Parathyroid adenoma (tissue), 2 donors: Measurements from ENCODE around the gene UBR2.
"Not testable (repeated sequence)": the region's sequence is repeated elsewhere in the genome, so short reads cannot be mapped to it uniquely, and the experiment has no call there.

ENCODE experiments used
- H2AFZ ChIP-seq: fragments of 300-600 bp; sonication (generic); one replicate; pipeline ENCODE4 v1.7.0; 2017; ENCODE audit warnings: antibody characterized with exemption, mild to moderate bottlenecking
- H3K27ac ChIP-seq: fragments of 300-600 bp; sonication (generic); one replicate; pipeline ENCODE4 v1.7.0; 2017
- H3K27me3 ChIP-seq: fragments of 300-600 bp; sonication (generic); one replicate; pipeline ENCODE4 v1.7.0; 2017; ENCODE audit warnings: low read length; ENCODE audit not compliant: control insufficient read depth, insufficient read depth
- H3K36me3 ChIP-seq: fragments of 300-600 bp; sonication (generic); one replicate; pipeline ENCODE4 v1.7.0; 2017; ENCODE audit warnings: low read length; ENCODE audit not compliant: control insufficient read depth, insufficient read depth
- H3K4me1 ChIP-seq: fragments of 300-600 bp; sonication (generic); one replicate; pipeline ENCODE4 v1.7.0; 2017; ENCODE audit warnings: control low read depth
- H3K4me2 ChIP-seq: fragments of 300-600 bp; sonication (generic); one replicate; pipeline ENCODE4 v1.7.0; 2017; ENCODE audit warnings: low read length
- H3K4me3 ChIP-seq: fragments of 300-600 bp; sonication (generic); one replicate; pipeline ENCODE4 v1.7.0; 2017; ENCODE audit warnings: low read depth, low read length
- H3K79me2 ChIP-seq: fragments of 300-600 bp; sonication (generic); one replicate; pipeline ENCODE4 v1.7.0; 2017; ENCODE audit warnings: control low read depth
- H3K9ac ChIP-seq: fragments of 300-600 bp; sonication (generic); one replicate; pipeline ENCODE4 v1.7.0; 2017; ENCODE audit warnings: mild to moderate bottlenecking
- H3K9me3 ChIP-seq: fragments of 300-600 bp; sonication (generic); one replicate; pipeline ENCODE4 v1.7.0; 2017; ENCODE audit warnings: low read length; ENCODE audit not compliant: control insufficient read depth
- TF ChIP-seq, protein P1 (sequence below): fragments of 300-600 bp; sonication (generic); IDR thresholded peaks from one replicate; pipeline ENCODE4 v1.7.0; 2017; ENCODE audit warnings: antibody characterized with exemption, mild to moderate bottlenecking
- donor health status: primary hyperparathyroidism.

UBR2 gene

DNA sequence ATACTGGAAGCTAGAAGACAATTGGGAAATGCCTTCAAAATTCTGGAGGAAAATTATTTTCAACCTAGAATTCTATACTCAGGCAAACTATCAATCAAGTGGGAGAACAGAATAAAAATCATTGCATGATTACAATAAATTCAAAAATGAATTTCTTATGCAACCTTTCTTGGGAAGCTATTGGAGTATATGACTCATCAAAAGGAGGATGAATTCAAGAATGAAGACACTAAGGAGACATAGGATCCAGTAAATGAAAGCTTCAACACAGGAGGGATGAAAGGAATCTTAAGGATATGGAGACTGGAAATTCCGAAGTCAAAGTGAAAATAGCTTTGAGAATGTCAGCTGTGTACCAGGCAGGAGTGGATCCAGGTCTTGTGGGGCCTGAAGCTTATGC, 12.6 kb upstream of the UBR2 start:
- no peak overlapping the region for H3K27ac ChIP-seq
- H3K9ac ChIP-seq = no peak overlapping the region
- H2AFZ ChIP-seq = no peak overlapping the region
- no peaks in the 10 kb centered on the region for H3K9me3 ChIP-seq
- H3K4me2 ChIP-seq = no peak overlapping the region
- TF ChIP-seq, protein P1, sequence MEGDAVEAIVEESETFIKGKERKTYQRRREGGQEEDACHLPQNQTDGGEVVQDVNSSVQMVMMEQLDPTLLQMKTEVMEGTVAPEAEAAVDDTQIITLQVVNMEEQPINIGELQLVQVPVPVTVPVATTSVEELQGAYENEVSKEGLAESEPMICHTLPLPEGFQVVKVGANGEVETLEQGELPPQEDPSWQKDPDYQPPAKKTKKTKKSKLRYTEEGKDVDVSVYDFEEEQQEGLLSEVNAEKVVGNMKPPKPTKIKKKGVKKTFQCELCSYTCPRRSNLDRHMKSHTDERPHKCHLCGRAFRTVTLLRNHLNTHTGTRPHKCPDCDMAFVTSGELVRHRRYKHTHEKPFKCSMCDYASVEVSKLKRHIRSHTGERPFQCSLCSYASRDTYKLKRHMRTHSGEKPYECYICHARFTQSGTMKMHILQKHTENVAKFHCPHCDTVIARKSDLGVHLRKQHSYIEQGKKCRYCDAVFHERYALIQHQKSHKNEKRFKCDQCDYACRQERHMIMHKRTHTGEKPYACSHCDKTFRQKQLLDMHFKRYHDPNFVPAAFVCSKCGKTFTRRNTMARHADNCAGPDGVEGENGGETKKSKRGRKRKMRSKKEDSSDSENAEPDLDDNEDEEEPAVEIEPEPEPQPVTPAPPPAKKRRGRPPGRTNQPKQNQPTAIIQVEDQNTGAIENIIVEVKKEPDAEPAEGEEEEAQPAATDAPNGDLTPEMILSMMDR = no peak
- H3K27me3 ChIP-seq = no peaks in the 10 kb centered on the region
- peaks cover 6% of the 10 kb centered on the region for H3K4me1 ChIP-seq
- H3K4me3 ChIP-seq = no peak overlapping the region
- no peaks in the 10 kb centered on the region for H3K36me3 ChIP-seq
- H3K79me2 ChIP-seq = no peaks in the 10 kb centered on the region

DNA sequence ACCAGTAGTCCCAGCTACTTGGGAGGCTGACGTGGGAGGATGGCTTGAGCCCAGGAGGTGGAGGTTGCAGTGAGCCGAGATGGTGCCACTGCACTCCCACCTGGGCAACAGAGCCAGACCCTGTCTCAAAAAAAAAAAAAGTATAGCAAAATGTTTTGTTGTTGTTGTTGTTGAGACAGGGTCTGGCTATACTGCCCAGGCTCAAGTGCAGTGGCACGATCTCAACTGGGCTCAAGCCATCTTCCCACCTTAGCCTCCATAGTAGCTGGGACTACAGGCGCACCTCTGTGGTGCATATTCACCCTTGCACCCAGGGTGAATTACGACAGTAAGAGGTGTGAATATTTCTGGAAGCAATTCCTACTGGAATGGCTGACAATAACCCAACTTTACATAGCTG, 11.4 kb upstream of the UBR2 start:
- Histone ChIP-seq H3K4me3 (no peak overlapping the region), H2AFZ (no peak overlapping the region), H3K9me3 (no peaks in the 10 kb centered on the region), H3K36me3 (no peaks in the 10 kb centered on the region), H3K27ac (no peak overlapping the region), H3K4me1 (peaks cover 3% of the 10 kb centered on the region), H3K27me3 (no peaks in the 10 kb centered on the region), H3K4me2 (no peak overlapping the region), H3K79me2 (no peaks in the 10 kb centered on the region), H3K9ac (no peak overlapping the region)
- TF ChIP-seq, protein P1 = no peak

GRCh38 chr6:42555477-42556457, 8.1 kb upstream of the UBR2 start:
- no peak overlapping the region for H3K9ac ChIP-seq
- no peaks in the 10 kb centered on the region for H3K4me1 ChIP-seq
- H3K36me3 ChIP-seq = no peaks in the 10 kb centered on the region
- TF ChIP-seq, protein P1 = no peak
- H3K4me2 ChIP-seq = no peak overlapping the region
- H3K4me3 ChIP-seq = no peak overlapping the region
- no peaks in the 10 kb centered on the region for H3K27me3 ChIP-seq
- no peaks in the 10 kb centered on the region for H3K79me2 ChIP-seq
- H3K27ac ChIP-seq = no peak overlapping the region
- H2AFZ ChIP-seq = peak overlapping the region; percentile 25
- H3K9me3 ChIP-seq = no peaks in the 10 kb centered on the region

GRCh38 chr6:42556462-42556861, 7.4 kb upstream of the UBR2 start:
- H3K27ac ChIP-seq = no peak overlapping the region
- TF ChIP-seq, protein P1 = no peak
- H3K4me2 ChIP-seq = no peak overlapping the region
- H3K27me3 ChIP-seq = no peaks in the 10 kb centered on the region
- H3K36me3 ChIP-seq = no peaks in the 10 kb centered on the region
- no peaks in the 10 kb centered on the region for H3K9me3 ChIP-seq
- no peaks in the 10 kb centered on the region for H3K79me2 ChIP-seq
- no peak overlapping the region for H3K9ac ChIP-seq
- H3K4me3 ChIP-seq = no peak overlapping the region
- no peaks in the 10 kb centered on the region for H3K4me1 ChIP-seq
- H2AFZ ChIP-seq = peak overlapping the region; percentile 25

- H3K4me1 ChIP-seq = not testable (repeated sequence)
Measured at GRCh38 chr6:42559276-42559675, 4.6 kb upstream of the UBR2 start.

More at GRCh38 chr6:42559276-42559675, 4.6 kb upstream of the UBR2 start:
- not testable (repeated sequence) for H3K27ac ChIP-seq, H3K4me2 ChIP-seq, H3K9ac ChIP-seq, H3K79me2 ChIP-seq, H3K4me3 ChIP-seq, H2AFZ ChIP-seq, H3K36me3 ChIP-seq, H3K9me3 ChIP-seq, H3K27me3 ChIP-seq
